K562 (cell line): ENCODE data around the gene LDLR. TPM values are rescaled to one million over a fixed set of nuclear protein-coding genes. Genes with fewer than 3 reads are reported as not detected.

ENCODE experiments used
- BMI1 ChIP-seq: fragments of 150-350 bp; IDR thresholded peaks from 2 replicates; pipeline ENCODE4 v1.6.1; 2014; ENCODE audit warnings: low read length
- CEBPG ChIP-seq, 3 experiments: fragments of 200-800 bp in 1 of 3; sonication (Bioruptor generic) in 1 of 3; sonication (generic) in 1 of 3; formaldehyde crosslinking in 1 of 3; IDR thresholded peaks in 2 of 3; conservative IDR thresholded peaks in 1 of 3; 2 replicates each; pipeline versions ENCODE4 v1.6.1 to v1.8.0; 2016 to 2022; ENCODE audit warnings: missing compliant biosample characterization in 2 of 3, missing genetic modification characterization in 2 of 3, mild to moderate bottlenecking in 1 of 3, missing genetic modification reagents in 1 of 3
- EP400 ChIP-seq: fragments of 450-650 bp; IDR thresholded peaks from 2 replicates; pipeline ENCODE4 v1.6.1; 2017; ENCODE audit warnings: antibody characterized with exemption, mild to moderate bottlenecking, moderate library complexity
- FIP1L1 ChIP-seq: fragments of 200-400 bp; formaldehyde crosslinking; IDR thresholded peaks from 2 replicates; pipeline ENCODE4 v1.6.1; 2018; ENCODE audit warnings: mild to moderate bottlenecking, low read depth, low read length; ENCODE audit not compliant: poor library complexity, severe bottlenecking
- GTF2E2 ChIP-seq: fragments of 200-800 bp; sonication (Bioruptor generic); IDR thresholded peaks from 2 replicates; pipeline ENCODE4 v1.6.1; 2016; ENCODE audit warnings: missing genetic modification characterization, missing compliant biosample characterization
- KLF16 ChIP-seq: IDR thresholded peaks from 2 replicates; pipeline ENCODE4 v1.6.1; 2016; ENCODE audit warnings: antibody characterized with exemption
- MEF2D ChIP-seq: conservative IDR thresholded peaks from 2 replicates; pipeline ENCODE4 v1.6.1; 2016; ENCODE audit warnings: low read depth, missing genetic modification characterization, missing compliant biosample characterization
- MIER1 ChIP-seq: fragments of 450-650 bp; IDR thresholded peaks from 2 replicates; pipeline ENCODE4 v1.6.1; 2016; ENCODE audit warnings: antibody characterized with exemption, mild to moderate bottlenecking, low read depth
- NONO ChIP-seq, 2 experiments: fragments of 200-400 bp in 1 of 2; fragments of 450-650 bp in 1 of 2; formaldehyde crosslinking in 1 of 2; IDR thresholded peaks; 2 replicates each; pipeline ENCODE4 v1.6.1; 2017; ENCODE audit warnings: low read depth in 2 of 2, mild to moderate bottlenecking in 2 of 2, moderate library complexity in 2 of 2, low read length in 1 of 2
- NR2C2 ChIP-seq, 2 experiments: fragments of 200-800 bp in 1 of 2; sonication (Bioruptor generic) in 1 of 2; sonication (generic) in 1 of 2; formaldehyde crosslinking in 1 of 2; IDR thresholded peaks; 2 replicates each; pipeline versions ENCODE4 v1.6.1 to v1.8.0; 2016 to 2022; ENCODE audit warnings: mild to moderate bottlenecking in 1 of 2, missing compliant biosample characterization in 1 of 2, missing genetic modification characterization in 1 of 2, missing genetic modification reagents in 1 of 2
- RFX1 ChIP-seq: fragments of 450-650 bp; IDR thresholded peaks from 2 replicates; pipeline ENCODE4 v1.6.1; 2016; ENCODE audit warnings: mild to moderate bottlenecking, moderate library complexity
- RFX7 ChIP-seq: fragments of 250-450 bp; sonication (Bioruptor Pico); IDR thresholded peaks from 2 replicates; pipeline ENCODE4 v1.5.1; 2021; ENCODE audit warnings: mild to moderate bottlenecking
- SIX5 ChIP-seq, 2 experiments: IDR thresholded peaks; 2 replicates each; pipeline ENCODE4 v1.6.1; 2011; ENCODE audit warnings: low read length in 2 of 2, borderline replicate concordance in 1 of 2, low read depth in 1 of 2, mild to moderate bottlenecking in 1 of 2, moderate library complexity in 1 of 2; ENCODE audit not compliant: insufficient read depth in 1 of 2
- SREBF1 ChIP-seq: fragments of 150-350 bp; IDR thresholded peaks from 2 replicates; pipeline ENCODE4 v1.6.1; 2014; ENCODE audit warnings: antibody characterized with exemption, low read depth, low read length, borderline replicate concordance
- SRSF9 ChIP-seq: fragments of 200-400 bp; formaldehyde crosslinking; IDR thresholded peaks from 2 replicates; pipeline ENCODE4 v1.6.1; 2017; ENCODE audit warnings: low read depth, low read length, borderline replicate concordance
- TEAD4 ChIP-seq, 2 experiments: sonication (generic) in 1 of 2; formaldehyde crosslinking in 1 of 2; IDR thresholded peaks; 2 replicates each; pipeline versions ENCODE4 v1.6.1 to v1.8.0; 2012 to 2022; ENCODE audit warnings: borderline replicate concordance in 1 of 2, inconsistent platforms in 1 of 2, low read length in 1 of 2, mild to moderate bottlenecking in 1 of 2, missing genetic modification reagents in 1 of 2
- WHSC1 ChIP-seq: IDR thresholded peaks from one replicate; pipeline ENCODE4 v1.6.1; 2012; ENCODE audit warnings: low read length, control low read depth, inconsistent platforms
- ZBTB12 ChIP-seq: fragments of 250-450 bp; sonication (Bioruptor Pico); IDR thresholded peaks from 2 replicates; pipeline ENCODE4 v1.4.0; 2020
- ZBTB9 ChIP-seq: fragments of 450-650 bp; formaldehyde crosslinking; IDR thresholded peaks from 2 replicates; pipeline ENCODE4 v1.4.0; 2020; ENCODE audit warnings: mild to moderate bottlenecking, moderate library complexity
- ZFP36 ChIP-seq: fragments of 150-350 bp; IDR thresholded peaks from 2 replicates; pipeline ENCODE4 v1.6.1; 2018; ENCODE audit warnings: low read length, low read depth; ENCODE audit not compliant: partially characterized antibody
- ZNF146 ChIP-seq: IDR thresholded peaks from one replicate; pipeline ENCODE4 v1.6.1; 2018; ENCODE audit warnings: missing compliant biosample characterization; ENCODE audit not compliant: unreplicated experiment
- ZNF253 ChIP-seq: fragments of 250-450 bp; sonication (Bioruptor Pico); conservative IDR thresholded peaks from 2 replicates; pipeline ENCODE4 v1.6.1; 2021; ENCODE audit warnings: mild to moderate bottlenecking
- ZNF316 ChIP-seq: fragments of 450-650 bp; IDR thresholded peaks from 2 replicates; pipeline ENCODE4 v1.6.1; 2016
- polyA plus RNA-seq, 8 experiments: library from polyadenylated mRNA; depleted of rRNA in 4 of 8; stranded (reverse) in 5 of 8; unstranded in 3 of 8; fragments of >200 nt; fragmentation: Nextera tagmentation in 2 of 8; fragmentation: Illumina TruSeq in 1 of 8; extraction: Ambion mirVana in 2 of 8; extraction: Trizol in 1 of 8; gene quantifications; 2 replicates each; pipeline versions ENCODE4 v1.2.1 to v1.2.3, GENCODE V29; 2011 to 2014; ENCODE audit warnings: inconsistent platforms in 1 of 8, missing spikeins in 1 of 8
- total RNA-seq, 7 experiments: library from RNA; depleted of rRNA in 6 of 7; stranded (reverse); fragments of >200 nt in 6 of 7; fragmentation: Illumina TruSeq in 2 of 7; extraction: Trizol in 2 of 7; gene quantifications; 2 replicates each; pipeline versions ENCODE4 v1.2.1 to v1.2.3, GENCODE V29; 2011 to 2021; ENCODE audit warnings: low replicate concordance in 1 of 7
- TF ChIP-seq, protein P1 (sequence below): fragments of 450-650 bp; formaldehyde crosslinking; IDR thresholded peaks from 2 replicates; pipeline ENCODE4 v1.4.0; 2020; ENCODE audit warnings: mild to moderate bottlenecking, moderate library complexity

LDLR gene
- total and polyA plus RNA-seq, 9 of the 15 experiments (the other 6 are each of a cell fraction or from before 2014, with no cell fraction given), result 19.9 to 114 (median 56.3) TPM

DNA sequence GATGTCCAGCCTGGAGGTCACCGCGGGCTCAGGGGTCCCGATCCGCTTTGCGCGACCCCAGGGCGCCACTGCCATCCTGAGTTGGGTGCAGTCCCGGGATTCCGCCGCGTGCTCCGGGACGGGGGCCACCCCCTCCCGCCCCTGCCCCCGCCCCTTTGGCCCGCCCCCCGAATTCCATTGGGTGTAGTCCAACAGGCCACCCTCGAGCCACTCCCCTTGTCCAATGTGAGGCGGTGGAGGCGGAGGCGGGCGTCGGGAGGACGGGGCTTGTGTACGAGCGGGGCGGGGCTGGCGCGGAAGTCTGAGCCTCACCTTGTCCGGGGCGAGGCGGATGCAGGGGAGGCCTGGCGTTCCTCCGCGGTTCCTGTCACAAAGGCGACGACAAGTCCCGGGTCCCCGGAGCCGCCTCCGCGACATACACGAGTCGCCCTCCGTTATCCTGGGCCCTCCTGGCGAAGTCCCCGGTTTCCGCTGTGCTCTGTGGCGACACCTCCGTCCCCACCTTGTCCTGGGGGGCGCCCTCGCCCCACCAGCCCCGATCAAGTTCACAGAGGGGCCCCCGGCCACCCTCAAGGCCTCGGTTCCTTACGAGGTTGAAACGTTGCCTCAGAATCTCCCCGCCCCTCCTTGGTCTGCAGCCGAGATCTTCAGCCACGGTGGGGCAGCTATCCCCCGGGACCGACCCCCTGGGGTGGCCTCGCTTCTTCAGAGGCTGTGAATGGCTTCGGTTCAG lies 1.2 kb downstream of the LDLR start (continued):
- TF ChIP-seq, protein P1, sequence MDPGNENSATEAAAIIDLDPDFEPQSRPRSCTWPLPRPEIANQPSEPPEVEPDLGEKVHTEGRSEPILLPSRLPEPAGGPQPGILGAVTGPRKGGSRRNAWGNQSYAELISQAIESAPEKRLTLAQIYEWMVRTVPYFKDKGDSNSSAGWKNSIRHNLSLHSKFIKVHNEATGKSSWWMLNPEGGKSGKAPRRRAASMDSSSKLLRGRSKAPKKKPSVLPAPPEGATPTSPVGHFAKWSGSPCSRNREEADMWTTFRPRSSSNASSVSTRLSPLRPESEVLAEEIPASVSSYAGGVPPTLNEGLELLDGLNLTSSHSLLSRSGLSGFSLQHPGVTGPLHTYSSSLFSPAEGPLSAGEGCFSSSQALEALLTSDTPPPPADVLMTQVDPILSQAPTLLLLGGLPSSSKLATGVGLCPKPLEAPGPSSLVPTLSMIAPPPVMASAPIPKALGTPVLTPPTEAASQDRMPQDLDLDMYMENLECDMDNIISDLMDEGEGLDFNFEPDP (CRISPR knock-in tag), result no peak
- TF ChIP-seq NR2C2 (CRISPR knock-in tag; IDR thresholded peaks at IDR 0.05) (peak; percentile 27; the same call in 1 of the 2 replicates), NR2C2 (tag; IDR thresholded peaks at IDR 0.05) (no peak; the same call in 1 of the 2 replicates), GTF2E2 (tag) (no peak), WHSC1 (no peak), ZBTB9 (CRISPR knock-in tag) (0 out of 2 replicates have a peak, but pooled peaks have one; percentile 19), RFX1 (no peak), MEF2D (tag) (no peak), BMI1 (no peak), KLF16 (no peak), TEAD4 (IDR thresholded peaks at IDR 0.05; ENCODE audit: low read length) (no peak), TEAD4 (CRISPR knock-in tag; IDR thresholded peaks at IDR 0.05; ENCODE audit: borderline replicate concordance) (no peak), ZNF253 (CRISPR knock-in tag) (no peak), ZBTB12 (CRISPR knock-in tag) (no peak), NONO (IDR thresholded peaks at IDR 0.05; ENCODE audit: low read depth in 2 of 2, low read length in 1 of 2) (no peak), EP400 (peak; percentile 39), RFX7 (no peak), SIX5 (IDR thresholded peaks at IDR 0.05; ENCODE audit: borderline replicate concordance in 1 of 2, insufficient read depth in 1 of 2, low read depth in 1 of 2, low read length in 2 of 2) (no peak), SRSF9 (no peak), ZNF146 (CRISPR knock-in tag) (no peak), ZNF316 (no peak), SREBF1 (peak; percentile 98), FIP1L1 (peak; percentile 57), CEBPG (CRISPR knock-in tag; IDR thresholded peaks at IDR 0.05) (peak; percentile 49; the same call in 1 of the 2 replicates), CEBPG (tag; conservative IDR thresholded peaks at IDR 0.05 in 1 of 2, IDR thresholded peaks at IDR 0.05 in 1 of 2) (no peak), ZFP36 (no peak), MIER1 (no peak)
